ENCODE data around the gene ANGPTL2. TPM values are rescaled to one million over a fixed set of nuclear protein-coding genes. Genes with fewer than 3 reads are reported as not detected.

ANGPTL2 gene
- total RNA-seq, 1 experiment from 2014 or later = 21.1 TPM

- Histone ChIP-seq H3K27me3 (no peaks in the 10 kb centered on the region), H3K4me3 (no peak overlapping the region), H3K4me1 (no peaks in the 10 kb centered on the region), H3K9me3 (replicated peaks) (no peaks in the 10 kb centered on the region), H3K27ac (no peak overlapping the region), H3K36me3 (no peaks in the 10 kb centered on the region; the same call in 1 of the 2 replicates)
- DNase-seq = no peak
Observed at GRCh38 chr9:127090341-127090985, 32.0 kb downstream of the ANGPTL2 start.

GRCh38 chr9:127089631-127090081, 32.8 kb downstream of the ANGPTL2 start:
- Histone ChIP-seq H3K27ac (no peak overlapping the region), H3K27me3 (no peaks in the 10 kb centered on the region), H3K36me3 (no peaks in the 10 kb centered on the region; the same call in 1 of the 2 replicates), H3K4me1 (no peaks in the 10 kb centered on the region), H3K9me3 (replicated peaks) (no peaks in the 10 kb centered on the region), H3K4me3 (no peak overlapping the region)
- no peak for DNase-seq

- Histone ChIP-seq H3K36me3 (no peaks in the 10 kb centered on the region; the same call in 1 of the 2 replicates), H3K27me3 (no peaks in the 10 kb centered on the region), H3K9me3 (replicated peaks) (no peaks in the 10 kb centered on the region), H3K4me3 (no peak overlapping the region), H3K27ac (no peak overlapping the region), H3K4me1 (no peaks in the 10 kb centered on the region)
- no peak for DNase-seq
Observed at GRCh38 chr9:127088724-127089615, 33.5 kb downstream of the ANGPTL2 start.

- H3K36me3 ChIP-seq = no peaks in the 10 kb centered on the region; the same call in 1 of the 2 replicates
- H3K4me1 ChIP-seq = no peaks in the 10 kb centered on the region
- no peaks in the 10 kb centered on the region for H3K9me3 ChIP-seq (replicated peaks)
- no peaks in the 10 kb centered on the region for H3K27me3 ChIP-seq
- no peak overlapping the region for H3K4me3 ChIP-seq
- no peak for DNase-seq
- no peak overlapping the region for H3K27ac ChIP-seq
Observed at GRCh38 chr9:127087836-127088235, 34.6 kb downstream of the ANGPTL2 start.

- Histone ChIP-seq H3K27me3 (no peaks in the 10 kb centered on the region), H3K36me3 (no peaks in the 10 kb centered on the region; the same call in 1 of the 2 replicates), H3K27ac (no peak overlapping the region), H3K4me3 (no peak overlapping the region), H3K4me1 (no peaks in the 10 kb centered on the region), H3K9me3 (replicated peaks) (no peaks in the 10 kb centered on the region)
- DNase-seq = no peak
Observed at GRCh38 chr9:127087411-127087810, 35.0 kb downstream of the ANGPTL2 start.

GRCh38 chr9:127086771-127087170, 35.7 kb downstream of the ANGPTL2 start:
- Histone ChIP-seq H3K27ac (no peak overlapping the region), H3K27me3 (no peaks in the 10 kb centered on the region), H3K36me3 (no peaks in the 10 kb centered on the region; the same call in 1 of the 2 replicates), H3K9me3 (replicated peaks) (no peaks in the 10 kb centered on the region), H3K4me1 (no peaks in the 10 kb centered on the region), H3K4me3 (no peak overlapping the region)
- DNase-seq = no peak

GRCh38 chr9:127085186-127085585, 37.2 kb downstream of the ANGPTL2 start:
- Histone ChIP-seq H3K4me3 (no peak overlapping the region), H3K9me3 (replicated peaks) (no peaks in the 10 kb centered on the region), H3K27ac (no peak overlapping the region), H3K27me3 (no peaks in the 10 kb centered on the region), H3K4me1 (no peaks in the 10 kb centered on the region), H3K36me3 (no peaks in the 10 kb centered on the region; the same call in 1 of the 2 replicates)
- no peak for DNase-seq

GRCh38 chr9:127084076-127085039, 38.1 kb downstream of the ANGPTL2 start:
- Histone ChIP-seq H3K4me3 (no peak overlapping the region), H3K9me3 (replicated peaks) (no peaks in the 10 kb centered on the region), H3K36me3 (no peaks in the 10 kb centered on the region; the same call in 1 of the 2 replicates), H3K27me3 (no peaks in the 10 kb centered on the region), H3K4me1 (no peaks in the 10 kb centered on the region), H3K27ac (no peak overlapping the region)
- DNase-seq = no peak

- Histone ChIP-seq H3K36me3 (no peaks in the 10 kb centered on the region; the same call in 1 of the 2 replicates), H3K27ac (no peak overlapping the region), H3K4me1 (no peaks in the 10 kb centered on the region), H3K9me3 (replicated peaks) (no peaks in the 10 kb centered on the region), H3K27me3 (no peaks in the 10 kb centered on the region), H3K4me3 (no peak overlapping the region)
- DNase-seq = no peak
Observed at GRCh38 chr9:127083138-127083980, 39.1 kb downstream of the ANGPTL2 start.

GRCh38 chr9:127081250-127082185, 40.9 kb downstream of the ANGPTL2 start:
- no peak overlapping the region for H3K27ac ChIP-seq
- H3K4me1 ChIP-seq = no peaks in the 10 kb centered on the region
- no peaks in the 10 kb centered on the region for H3K36me3 ChIP-seq
- no peak for DNase-seq
- no peaks in the 10 kb centered on the region for H3K27me3 ChIP-seq
- H3K4me3 ChIP-seq = no peak overlapping the region
- H3K9me3 ChIP-seq (replicated peaks) = no peaks in the 10 kb centered on the region

GRCh38 chr9:127079446-127080140, 42.8 kb downstream of the ANGPTL2 start:
- H3K4me3 ChIP-seq = no peak overlapping the region
- H3K36me3 ChIP-seq = no peaks in the 10 kb centered on the region
- no peak overlapping the region for H3K27ac ChIP-seq
- no peak for DNase-seq
- H3K27me3 ChIP-seq = no peaks in the 10 kb centered on the region
- H3K4me1 ChIP-seq = peaks cover 6% of the 10 kb centered on the region; the same call in 1 of the 2 replicates
- H3K9me3 ChIP-seq (replicated peaks) = no peaks in the 10 kb centered on the region

- Histone ChIP-seq H3K4me3 (no peak overlapping the region), H3K27me3 (no peaks in the 10 kb centered on the region), H3K4me1 (peaks cover 6% of the 10 kb centered on the region; the same call in 1 of the 2 replicates), H3K9me3 (replicated peaks) (no peaks in the 10 kb centered on the region), H3K27ac (no peak overlapping the region), H3K36me3 (no peaks in the 10 kb centered on the region)
- DNase-seq = no peak
Observed at GRCh38 chr9:127078988-127079387, 43.4 kb downstream of the ANGPTL2 start.
